Measurements from ENCODE around the gene MMGT1.

Gene MMGT1

GRCh38 chrX:135973548-135974278 is at the start of gene MMGT1:
Gene MMGT1 (minus strand): TSS chrX:135973988. CDS start chrX:135973675, 313 bp downstream.
- peak; percentile 89 for DNase-seq

DNA sequence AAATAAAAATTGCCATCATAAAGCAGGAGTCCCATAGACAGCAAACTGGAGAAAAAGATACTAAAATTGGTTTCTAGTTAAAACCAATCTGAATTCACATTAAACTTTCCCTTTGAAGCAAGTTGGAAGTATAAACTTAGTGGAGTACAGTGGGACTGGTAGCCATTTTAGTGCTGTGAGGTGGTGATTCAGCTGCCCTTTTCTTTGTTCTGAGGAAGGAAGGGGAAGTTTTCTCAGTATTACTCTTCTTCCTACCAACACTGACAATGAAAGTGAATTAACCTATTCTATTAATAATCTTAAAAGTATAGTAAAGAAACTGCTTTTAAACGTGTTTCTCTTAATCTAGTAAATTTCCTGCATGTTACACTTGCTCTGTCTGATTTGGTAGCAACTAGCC is 48.1 kb upstream of the MMGT1 start:
- DNase-seq = no peak

- DNase-seq = no peak
These were observed 47.4 kb upstream of the MMGT1 start for GRCh38 chrX:136021160-136021559.

- DNase-seq = peak; percentile 51
These were observed 45.4 kb upstream of the MMGT1 start for GRCh38 chrX:136019226-136019625.

DNA sequence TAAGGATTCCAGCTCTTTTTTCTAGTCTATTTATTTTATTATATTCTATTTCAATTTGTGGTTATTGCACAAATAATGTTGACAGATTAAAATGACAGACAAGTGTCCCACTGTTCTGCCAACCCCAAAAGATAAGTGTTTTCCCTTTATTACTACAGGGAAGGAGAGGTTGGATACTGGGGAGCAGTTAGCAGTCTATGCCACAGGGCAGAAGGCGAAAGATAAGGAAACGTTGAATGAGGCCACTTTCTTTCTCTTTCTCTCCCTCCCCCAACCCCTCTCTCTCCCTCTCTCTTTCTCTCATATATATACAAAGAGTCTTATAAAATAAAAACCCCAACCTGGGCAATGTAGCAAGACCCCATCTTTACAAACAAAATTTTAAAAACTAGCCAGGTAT is 43.1 kb upstream of the MMGT1 start:
- DNase-seq = no peak

DNA sequence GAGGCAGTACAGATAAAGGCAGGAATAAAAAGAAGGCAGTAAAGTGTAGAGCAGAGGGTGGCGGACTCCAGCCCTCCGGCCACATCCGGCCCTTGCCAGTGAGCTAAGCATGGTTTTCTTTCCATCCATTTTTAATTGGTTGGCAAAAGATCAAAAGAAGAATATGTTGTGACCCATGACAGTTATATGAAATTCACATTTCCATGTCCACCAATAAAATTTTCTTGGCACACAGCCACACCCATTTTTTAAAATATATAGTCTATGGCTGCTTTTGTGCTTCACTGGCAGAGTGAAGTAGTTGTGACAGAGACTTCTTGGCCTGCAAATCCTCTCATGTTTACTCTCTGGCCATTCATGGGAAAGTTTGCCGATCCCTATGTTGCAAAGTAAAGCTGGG is 41.2 kb upstream of the MMGT1 start:
- no peak for DNase-seq

- DNase-seq = no peak
These were observed 14.5 kb upstream of the MMGT1 start for GRCh38 chrX:135988245-135988644.

GRCh38 chrX:135985973-135986310 is 12.2 kb upstream of the MMGT1 start:
- peak; percentile 23 for DNase-seq

- peak; percentile 86 for DNase-seq
These were observed 11.6 kb upstream of the MMGT1 start, which contains the start of gene SLC9A6 for GRCh38 chrX:135985157-135985972. Gene SLC9A6 (plus strand): TSS chrX:135985435. CDS start chrX:135985659, 224 bp downstream.

GRCh38 chrX:135984791-135985156 is 11.0 kb upstream of the MMGT1 start:
- DNase-seq = no peak

DNA sequence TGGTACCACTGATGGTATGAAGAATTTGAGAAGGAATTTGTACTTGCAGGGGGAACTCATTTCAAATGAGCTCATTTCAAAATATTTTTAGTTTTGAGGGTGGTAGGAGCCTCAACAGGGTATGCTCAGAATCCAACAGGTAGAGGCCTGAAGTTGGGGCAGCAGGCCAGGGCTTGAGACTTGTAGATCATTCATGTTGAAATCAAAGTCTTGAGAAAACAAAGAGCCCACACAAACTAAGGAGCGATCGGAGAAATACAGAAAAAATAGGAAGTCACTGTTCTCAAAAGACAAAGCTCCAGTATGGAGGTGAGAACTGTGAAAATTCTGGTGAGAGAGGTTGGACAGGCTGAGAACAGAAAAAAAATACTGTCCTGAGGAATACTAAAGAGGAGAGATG is 10.5 kb upstream of the MMGT1 start:
- no peak for DNase-seq

GRCh38 chrX:135982860-135983259 is 9.1 kb upstream of the MMGT1 start:
- no peak for DNase-seq

- no peak for DNase-seq
These were observed 7.9 kb upstream of the MMGT1 start for GRCh38 chrX:135981668-135982067.

GRCh38 chrX:135981010-135981409 is 7.2 kb upstream of the MMGT1 start:
- DNase-seq = no peak

- no peak for DNase-seq
These were observed 3.8 kb upstream of the MMGT1 start for GRCh38 chrX:135977611-135978010.

DNA sequence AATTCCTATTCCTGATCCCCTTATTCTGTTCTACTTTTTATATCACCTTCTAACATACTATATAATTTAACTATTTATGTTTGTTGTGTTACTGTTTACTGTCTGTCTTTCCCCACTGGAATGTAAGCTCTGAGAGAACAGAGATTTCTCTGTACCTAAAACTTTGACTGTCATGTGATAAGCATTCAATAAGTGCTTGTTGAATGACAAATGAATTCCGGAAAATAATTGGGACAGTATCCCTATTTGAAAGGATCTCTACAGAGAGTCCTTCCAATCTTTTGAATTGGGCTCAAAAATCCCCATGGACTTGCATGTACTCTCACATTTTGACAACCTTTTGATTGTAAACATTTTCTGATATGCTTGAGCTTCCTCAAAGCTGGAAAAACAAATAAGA is 1.6 kb upstream of the MMGT1 start:
- DNase-seq = no peak

DNA sequence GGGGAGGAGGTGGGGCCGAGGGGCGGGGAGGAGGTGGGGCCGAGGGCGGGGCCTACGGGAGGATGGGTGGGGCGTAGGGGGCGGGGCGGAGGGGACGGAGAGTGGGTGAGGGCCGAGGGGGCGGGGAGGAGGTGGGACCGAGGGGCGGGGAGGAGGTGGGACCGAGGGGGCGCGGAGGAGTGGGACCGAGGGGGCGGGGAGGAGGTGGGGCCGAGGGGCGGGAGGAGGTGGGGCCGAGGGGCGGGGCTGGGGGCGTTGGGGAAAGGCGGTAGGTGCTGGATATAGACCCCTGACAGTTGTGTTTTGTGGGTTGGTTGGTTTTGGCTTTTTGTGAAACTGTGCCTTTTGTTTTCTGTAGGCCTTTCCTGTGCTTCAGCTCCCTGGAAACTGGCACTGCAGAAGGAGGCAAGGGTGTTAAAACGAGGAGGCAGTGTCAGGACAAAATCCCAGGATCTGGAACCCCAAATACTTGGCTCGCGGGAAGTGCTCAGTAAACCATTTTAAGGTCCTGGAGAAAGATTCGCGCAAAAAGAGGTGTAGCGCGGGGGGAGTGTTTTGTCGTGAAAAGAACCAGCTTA is 580 bp upstream of the MMGT1 start:
- DNase-seq = peak; percentile 78

DNA sequence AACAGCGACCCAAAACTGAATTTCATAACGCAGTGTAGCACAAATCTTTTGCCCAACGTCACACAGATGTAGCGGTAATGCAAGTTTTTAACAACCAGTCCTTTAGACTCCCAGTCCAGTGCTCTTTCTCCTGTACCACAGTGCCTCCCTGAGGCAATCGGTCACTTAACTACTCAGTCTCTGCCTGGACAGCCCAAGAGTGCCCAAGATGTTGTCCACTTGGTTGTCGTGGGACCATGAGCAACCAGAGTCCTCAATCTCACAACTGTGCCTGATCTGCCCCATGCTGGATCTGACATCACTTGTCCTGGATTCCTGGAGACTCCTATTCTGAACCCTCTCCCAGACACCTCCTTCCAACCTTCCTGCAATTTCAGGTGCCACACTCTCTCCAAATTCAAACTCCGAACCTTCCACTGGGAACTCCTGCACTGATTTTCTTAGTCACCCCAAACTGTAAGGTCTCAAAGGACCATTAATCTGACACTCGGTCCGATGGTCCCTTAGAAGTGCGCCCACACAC is 702 bp downstream of the MMGT1 start:
- DNase-seq = no peak

DNA sequence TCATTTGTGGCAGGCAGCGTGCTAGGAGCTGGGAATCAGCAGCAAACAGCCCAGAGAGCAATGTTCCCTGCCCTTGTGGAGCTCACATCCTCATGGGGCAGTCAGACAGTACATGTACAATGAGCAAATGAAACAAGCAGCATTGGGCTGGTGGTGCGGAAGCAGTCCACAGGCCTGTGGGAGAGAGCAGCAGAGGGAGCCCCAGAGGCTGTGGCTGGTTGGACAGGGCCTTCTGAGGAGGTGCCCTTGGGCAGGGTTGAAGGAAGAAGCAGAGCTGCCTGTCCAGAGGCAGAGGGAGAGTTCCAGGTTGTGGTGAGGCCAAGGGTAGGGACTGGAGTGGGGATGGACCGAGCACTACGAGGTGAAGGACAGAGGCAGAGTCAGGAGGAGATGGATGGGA is 22.5 kb downstream of the MMGT1 start:
- DNase-seq = no peak

DNA sequence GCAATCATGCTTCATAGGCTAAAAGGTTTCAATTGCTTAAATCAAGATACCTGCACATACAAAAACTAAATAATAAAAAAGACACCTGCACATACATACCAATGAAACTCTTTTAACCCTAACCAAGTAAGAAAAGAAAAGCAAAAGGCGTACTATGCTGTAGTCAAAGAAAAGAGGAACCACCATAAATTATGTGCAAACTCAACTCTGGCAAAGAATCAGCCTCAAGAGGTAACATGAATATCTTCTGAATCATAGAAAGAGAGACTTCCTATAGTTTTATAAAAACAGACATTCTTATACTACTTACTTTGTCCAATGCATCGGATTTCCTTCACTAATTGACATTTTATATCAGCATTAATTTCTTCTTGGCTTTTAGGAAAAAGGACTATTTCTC is 29.3 kb downstream of the MMGT1 start:
- no peak for DNase-seq

- peak; percentile 49 for DNase-seq
These were observed 41.9 kb downstream of the MMGT1 start for GRCh38 chrX:135931644-135932487.

DNA sequence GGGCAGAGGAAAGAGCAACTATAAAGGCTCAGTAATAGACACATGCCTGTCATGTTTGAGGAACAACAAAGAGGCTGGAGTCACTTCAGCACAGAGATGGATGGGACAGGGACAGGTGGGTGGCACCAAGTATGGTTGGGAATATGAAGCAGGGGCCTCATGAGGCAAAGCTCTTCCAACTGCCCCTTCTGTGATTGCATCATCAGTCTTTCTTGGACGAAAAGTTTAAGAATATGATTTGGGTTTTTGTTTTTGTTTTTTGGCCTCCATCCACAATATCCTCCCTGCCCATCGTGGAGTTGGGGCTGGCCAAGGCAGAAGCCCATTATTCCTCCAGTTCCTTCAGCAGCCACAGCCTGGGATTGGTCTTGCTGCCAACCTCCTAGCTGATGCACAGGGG is 45.9 kb downstream of the MMGT1 start:
- no peak for DNase-seq

DNA sequence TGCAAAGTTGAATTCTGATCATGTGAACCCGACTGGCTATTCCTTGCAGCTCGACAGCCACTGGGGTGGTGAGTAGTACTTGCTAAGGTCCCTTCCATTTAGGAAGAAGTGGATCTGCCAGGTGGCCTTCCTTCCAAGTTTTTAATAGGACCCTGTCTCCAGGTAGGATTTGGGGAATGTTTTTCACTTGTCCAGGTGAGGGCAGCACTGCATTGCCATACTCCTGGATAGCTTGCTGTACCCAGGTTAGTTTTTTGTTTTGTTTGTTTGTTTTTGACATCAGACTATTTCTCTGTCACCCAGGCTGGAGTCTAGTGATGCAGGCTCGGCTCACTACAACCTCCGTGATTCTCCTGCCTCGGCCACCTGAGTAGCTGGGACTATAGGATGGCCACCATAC is 50.4 kb downstream of the MMGT1 start:
- DNase-seq = no peak
